Keratinocyte (primary cell): ENCODE results near the gene SCRN2. TPM values are rescaled to one million over a fixed set of nuclear protein-coding genes. Genes with fewer than 3 reads are reported as not detected.

Experiments
- DNase-seq: peaks from one replicate; pipeline ENCODE4 v3.0.0-alpha.2; 2011; ENCODE audit warnings: low read depth, missing footprints, low spot score
- FAIRE-seq: peaks from 2 replicates; lab custom pipeline; 2011; peaks lifted over from hg19 to GRCh38; lab: Jason Lieb, UNC
- H2AFZ ChIP-seq: 2 replicates; pipeline ENCODE4 v1.6.0; 2012; ENCODE audit warnings: low read length, control low read depth, inconsistent platforms; ENCODE audit not compliant: control insufficient read depth
- H3K27ac ChIP-seq: 2 replicates; pipeline ENCODE4 v1.5.1; 2011; ENCODE audit warnings: low read length; ENCODE audit not compliant: control insufficient read depth, insufficient read depth
- H3K27me3 ChIP-seq: 3 replicates; pipeline ENCODE4 v1.6.0; 2011; ENCODE audit warnings: low read length; ENCODE audit not compliant: control insufficient read depth, insufficient read depth; ENCODE audit errors: extremely low read depth
- H3K36me3 ChIP-seq, 2 experiments: 2 replicates in 1 of 2; 3 replicates in 1 of 2; pipeline ENCODE4 v1.5.1; 2011; ENCODE audit warnings: low read length in 2 of 2, mild to moderate bottlenecking in 1 of 2; ENCODE audit not compliant: control insufficient read depth in 2 of 2, insufficient read depth in 2 of 2; ENCODE audit errors: extremely low read depth in 1 of 2
- H3K4me1 ChIP-seq: 3 replicates; pipeline ENCODE4 v1.5.1; 2011; ENCODE audit warnings: low read length; ENCODE audit not compliant: control insufficient read depth, insufficient read depth; ENCODE audit errors: extremely low read depth
- H3K4me2 ChIP-seq: 3 replicates; pipeline ENCODE4 v1.6.0; 2011; ENCODE audit warnings: low read depth, low read length; ENCODE audit not compliant: control insufficient read depth, insufficient read depth; ENCODE audit errors: extremely low read depth
- H3K4me3 ChIP-seq, 3 experiments: fragments of 200-600 bp in 1 of 3; sonication (generic) in 1 of 3; 2 replicates in 2 of 3; 3 replicates in 1 of 3; pipeline ENCODE4 v1.5.1; 2011 to 2016; ENCODE audit warnings: low read length in 3 of 3, mild to moderate bottlenecking in 3 of 3, control low read depth in 2 of 3, inconsistent platforms in 1 of 3, low read depth in 1 of 3, mixed read lengths in 1 of 3, mixed run types in 1 of 3, moderate library complexity in 1 of 3; ENCODE audit not compliant: control insufficient read depth in 2 of 3, insufficient read depth in 2 of 3; ENCODE audit errors: extremely low read depth in 1 of 3
- H3K79me2 ChIP-seq: 2 replicates; pipeline ENCODE4 v1.6.0; 2012; ENCODE audit warnings: low read length; ENCODE audit not compliant: control insufficient read depth, insufficient read depth
- H3K9ac ChIP-seq: 3 replicates; pipeline ENCODE4 v1.6.0; 2011; ENCODE audit warnings: low read length; ENCODE audit not compliant: control insufficient read depth, insufficient read depth; ENCODE audit errors: extremely low read depth
- H3K9me1 ChIP-seq: 3 replicates; pipeline ENCODE4 v1.6.0; 2011; ENCODE audit warnings: low read length; ENCODE audit not compliant: control insufficient read depth, insufficient read depth; ENCODE audit errors: extremely low read depth
- H3K9me3 ChIP-seq: 2 replicates; pipeline ENCODE4 v1.5.1; 2012; ENCODE audit warnings: low read depth, low read length; ENCODE audit not compliant: control insufficient read depth
- H4K20me1 ChIP-seq: 3 replicates; pipeline ENCODE4 v1.6.0; 2011; ENCODE audit warnings: low read length; ENCODE audit not compliant: control insufficient read depth, insufficient read depth; ENCODE audit errors: extremely low read depth
- CTCF ChIP-seq, 3 experiments: IDR thresholded peaks in 1 of 3; conservative IDR thresholded peaks in 1 of 3; optimal IDR thresholded peaks in 1 of 3; 2 replicates in 2 of 3; 3 replicates in 1 of 3; pipeline versions ENCODE3 to v1.5.1; 2011; ENCODE audit warnings: low read length in 3 of 3, mild to moderate bottlenecking in 3 of 3, moderate library complexity in 2 of 3, control low read depth in 1 of 3, inconsistent platforms in 1 of 3; ENCODE audit not compliant: insufficient read depth in 2 of 3; ENCODE audit errors: extremely low read depth in 1 of 3
- EZH2 ChIP-seq: IDR thresholded peaks from one replicate; pipeline ENCODE4 v1.6.1; 2012; ENCODE audit warnings: inconsistent platforms, mild to moderate bottlenecking, low read length, moderate library complexity
- dilution Hi-C: fragments of 300-500 bp; cut with MboI; formaldehyde crosslinking; loops from one replicate; pipeline ENCODE4 v1.7.0; 2020; ENCODE audit warnings: low sequenced_read_pairs; ENCODE audit not compliant: extremely low pct_ligation_motif_present
- polyA plus RNA-seq, 5 experiments: library from polyadenylated mRNA; depleted of rRNA in 3 of 5; stranded (reverse) in 3 of 5; stranded (forward) in 1 of 5; unstranded in 1 of 5; fragments of >200 nt; gene quantifications; 1 replicate in 1 of 5; 2 replicates in 3 of 5; 3 replicates in 1 of 5; pipeline versions ENCODE4 v1.2.1 to v1.2.3, GENCODE V29; 2011 to 2012; ENCODE audit warnings: missing spikeins in 2 of 5, low read depth in 1 of 5, low replicate concordance in 1 of 5

Gene SCRN2
- polyA plus RNA-seq, 1 donor (not counting 4 experiments of a cell fraction or from before 2014, with no cell fraction given) = 17.1 TPM

DNA sequence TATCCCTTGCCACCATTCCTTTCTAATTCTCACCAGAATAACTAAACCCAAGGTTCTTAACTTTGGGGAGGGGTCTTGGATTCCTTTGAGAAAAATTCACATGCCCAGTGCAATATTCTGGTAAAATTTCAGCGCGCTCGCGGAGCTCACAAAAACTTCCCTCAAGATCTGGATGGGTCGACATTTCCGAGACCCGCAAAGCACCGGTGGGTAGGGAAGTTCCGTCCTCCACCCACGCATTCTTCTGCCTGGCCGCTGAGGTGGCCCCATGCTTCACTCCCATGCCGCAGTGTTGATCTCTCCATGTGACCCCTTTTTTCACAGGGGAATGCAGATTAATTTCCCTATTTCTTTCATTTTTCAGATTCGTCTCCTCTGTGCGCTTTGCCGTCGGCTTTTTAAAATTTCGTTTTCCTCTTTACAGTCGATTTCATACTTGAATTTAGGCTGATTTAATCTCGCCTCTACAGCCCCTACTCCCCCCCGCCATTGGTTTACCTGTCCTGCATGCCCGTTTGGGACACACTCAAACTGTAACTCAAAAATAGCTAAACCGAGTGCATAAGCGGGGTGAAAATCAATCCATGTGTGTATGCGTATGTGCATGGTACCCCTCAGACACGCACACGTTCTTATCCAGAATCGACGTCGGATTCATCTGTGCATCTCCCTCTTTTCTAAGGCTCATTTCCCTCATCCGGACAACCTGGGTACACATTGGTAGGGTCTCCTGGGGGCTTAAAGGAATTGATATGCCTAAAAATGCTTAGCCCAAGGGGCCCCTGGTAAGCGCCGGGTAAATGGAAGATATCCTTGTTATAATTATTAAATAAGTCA is 11.3 kb upstream of the SCRN2 start:
- TF ChIP-seq CTCF (optimal IDR thresholded peaks at IDR 0.05 in 1 of 3, IDR thresholded peaks at IDR 0.05 in 1 of 3, conservative IDR thresholded peaks at IDR 0.05 in 1 of 3; ENCODE audit: extremely low read depth in 1 of 3, insufficient read depth in 2 of 3, low read length in 3 of 3) (no peak), EZH2 (peak; percentile 72)
- no peak for DNase-seq

GRCh38 chr17:47851764-47852112 is 10.7 kb upstream of the SCRN2 start:
- Histone ChIP-seq H3K4me1 (peaks cover 30% of the 10 kb centered on the region), H3K9me1 (no peaks in the 10 kb centered on the region), H2AFZ (no peak overlapping the region), H3K9ac (no peak overlapping the region), H3K4me3 (no peak overlapping the region), H4K20me1 (no peaks in the 10 kb centered on the region), H3K27ac (no peak overlapping the region), H3K4me2 (peak overlapping the region; percentile 58), H3K36me3 (no peaks in the 10 kb centered on the region), H3K79me2 (peaks cover 2% of the 10 kb centered on the region), H3K9me3 (no peaks in the 10 kb centered on the region), H3K27me3 (peaks cover 46% of the 10 kb centered on the region)
- DNase-seq = no peak
- no peak for FAIRE-seq
- TF ChIP-seq CTCF (optimal IDR thresholded peaks at IDR 0.05 in 1 of 3, IDR thresholded peaks at IDR 0.05 in 1 of 3, conservative IDR thresholded peaks at IDR 0.05 in 1 of 3; ENCODE audit: extremely low read depth in 1 of 3, insufficient read depth in 2 of 3, low read length in 3 of 3) = no peak
- TF ChIP-seq EZH2 = no peak
- dilution Hi-C loops = no loop called here

More for the DNA sequence above, 11.3 kb upstream of the SCRN2 start:
- no peak overlapping the region for H3K9ac ChIP-seq
- dilution Hi-C loops = no loop called here
- H3K79me2 ChIP-seq = peaks cover 2% of the 10 kb centered on the region
- no peaks in the 10 kb centered on the region for H4K20me1 ChIP-seq
- no peak overlapping the region for H3K27ac ChIP-seq
- no peaks in the 10 kb centered on the region for H3K9me1 ChIP-seq
- peak overlapping the region; percentile 58 for H3K4me2 ChIP-seq
- no peaks in the 10 kb centered on the region for H3K36me3 ChIP-seq
- peaks cover 46% of the 10 kb centered on the region for H3K27me3 ChIP-seq
- peaks cover 24% of the 10 kb centered on the region for H3K4me1 ChIP-seq
- FAIRE-seq = no peak
- H3K4me3 ChIP-seq = no peak overlapping the region
- no peak overlapping the region for H2AFZ ChIP-seq
- H3K9me3 ChIP-seq = no peaks in the 10 kb centered on the region
